GOT3 (cell line): ENCODE data around the gene RPS5.
"Not testable (repeated sequence)": the region's sequence is repeated elsewhere in the genome, so short reads cannot be mapped to it uniquely, and the experiment has no call there.

ENCODE experiments used
- DNase-seq: peaks from one replicate; lab custom pipeline; 2025; ENCODE audit warnings: mixed read lengths; lab: John Stamatoyannopoulos, UW

Gene RPS5

GRCh38 chr19:58356766-58357480 is 30.1 kb upstream of the RPS5 start:
- no peak for DNase-seq

DNA sequence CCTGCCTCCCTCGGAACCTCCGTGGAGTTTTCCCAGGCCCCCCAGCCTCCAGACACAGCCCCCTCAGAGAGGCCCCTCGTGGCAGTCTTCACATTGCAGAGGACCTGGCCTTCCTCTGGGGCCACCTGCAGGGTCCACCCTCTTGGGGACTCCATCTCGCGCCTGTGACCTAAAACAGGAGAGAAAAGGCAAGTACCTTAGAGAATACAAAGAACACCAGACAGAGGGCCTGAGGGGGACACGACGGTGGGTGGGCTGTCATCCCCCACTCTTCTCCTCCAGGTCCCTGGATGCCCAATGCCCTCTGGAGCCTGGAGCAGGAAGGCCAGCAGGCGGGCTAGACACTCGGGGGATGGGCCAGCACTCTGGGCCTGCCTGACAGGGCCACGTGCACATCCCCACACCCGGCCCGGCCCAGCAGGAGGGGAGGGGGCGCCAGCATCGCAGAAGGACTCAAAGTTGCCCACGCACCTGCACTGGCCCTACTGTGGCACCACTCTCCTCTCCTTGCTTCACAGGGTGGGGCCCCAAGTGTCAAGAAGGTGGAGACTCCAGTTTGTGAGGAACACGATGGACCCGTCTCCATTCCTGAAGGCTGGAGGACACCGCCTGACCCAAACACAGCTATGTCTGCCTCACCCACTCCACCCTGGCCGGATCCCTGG is 29.5 kb upstream of the RPS5 start:
- no peak for DNase-seq

DNA sequence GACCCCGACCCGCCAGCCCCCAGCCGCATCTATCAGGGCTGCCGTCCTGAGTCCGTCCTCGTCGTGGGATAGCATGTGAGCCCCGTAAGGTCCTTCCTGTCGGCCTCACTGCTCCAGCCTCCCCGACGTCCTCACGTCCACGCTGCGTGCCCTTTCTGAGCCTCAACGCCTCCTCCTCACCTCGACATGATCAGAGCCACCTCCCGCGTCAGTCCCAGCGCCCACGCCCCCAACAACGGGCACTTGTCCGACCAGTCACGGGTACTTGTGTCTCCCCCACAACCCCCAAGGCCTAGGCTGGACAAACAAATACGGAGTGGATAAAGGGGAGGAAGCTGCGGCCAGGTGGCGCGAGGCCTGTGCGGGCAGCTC is 25.2 kb upstream of the RPS5 start:
- DNase-seq, result no peak

DNA sequence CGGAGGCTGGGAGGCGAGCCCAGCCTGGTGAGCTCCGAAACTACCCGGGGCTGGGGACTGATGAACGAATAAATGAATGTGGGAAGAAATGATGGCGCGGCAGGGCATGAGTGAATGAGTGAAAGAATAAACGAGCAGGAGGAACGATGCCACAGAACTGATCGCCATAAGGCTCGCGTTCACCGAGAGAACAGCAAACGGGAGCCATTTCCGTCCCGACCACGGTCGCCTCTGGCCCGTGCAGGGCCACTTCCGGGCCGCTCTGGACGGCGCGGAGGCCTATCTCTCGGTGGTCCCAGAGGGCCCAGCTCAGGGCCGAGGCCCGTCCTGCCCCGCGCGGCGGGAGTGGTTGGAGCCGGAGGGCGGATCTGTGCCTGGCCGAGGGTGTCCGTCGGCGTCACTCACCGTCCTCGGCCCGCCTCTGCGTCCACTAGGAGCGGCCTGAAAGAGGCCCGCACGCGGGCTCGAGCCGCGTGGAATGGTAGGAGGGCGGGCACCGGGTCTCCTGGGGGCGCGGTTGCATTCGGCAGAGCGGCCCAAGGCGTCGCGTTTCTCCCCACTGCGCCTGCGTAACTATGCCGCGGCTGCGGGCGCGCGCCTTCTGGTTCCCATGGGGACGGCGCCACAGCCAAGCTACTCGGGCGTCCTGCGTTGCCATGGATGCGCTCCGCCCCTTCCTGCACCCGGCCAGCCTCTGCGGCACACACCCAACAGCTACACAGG is 24.6 kb upstream of the RPS5 start, which contains the start of gene ZNF497:
TSS of gene ZNF497 (minus strand) at position 480 of the 723 bp plus-strand sequence. CDS start 5,116 bp downstream, outside the sequence.
- peak; percentile 91 for DNase-seq

- no peak for DNase-seq
Measured at GRCh38 chr19:58364146-58364545, 22.9 kb upstream of the RPS5 start.

DNA sequence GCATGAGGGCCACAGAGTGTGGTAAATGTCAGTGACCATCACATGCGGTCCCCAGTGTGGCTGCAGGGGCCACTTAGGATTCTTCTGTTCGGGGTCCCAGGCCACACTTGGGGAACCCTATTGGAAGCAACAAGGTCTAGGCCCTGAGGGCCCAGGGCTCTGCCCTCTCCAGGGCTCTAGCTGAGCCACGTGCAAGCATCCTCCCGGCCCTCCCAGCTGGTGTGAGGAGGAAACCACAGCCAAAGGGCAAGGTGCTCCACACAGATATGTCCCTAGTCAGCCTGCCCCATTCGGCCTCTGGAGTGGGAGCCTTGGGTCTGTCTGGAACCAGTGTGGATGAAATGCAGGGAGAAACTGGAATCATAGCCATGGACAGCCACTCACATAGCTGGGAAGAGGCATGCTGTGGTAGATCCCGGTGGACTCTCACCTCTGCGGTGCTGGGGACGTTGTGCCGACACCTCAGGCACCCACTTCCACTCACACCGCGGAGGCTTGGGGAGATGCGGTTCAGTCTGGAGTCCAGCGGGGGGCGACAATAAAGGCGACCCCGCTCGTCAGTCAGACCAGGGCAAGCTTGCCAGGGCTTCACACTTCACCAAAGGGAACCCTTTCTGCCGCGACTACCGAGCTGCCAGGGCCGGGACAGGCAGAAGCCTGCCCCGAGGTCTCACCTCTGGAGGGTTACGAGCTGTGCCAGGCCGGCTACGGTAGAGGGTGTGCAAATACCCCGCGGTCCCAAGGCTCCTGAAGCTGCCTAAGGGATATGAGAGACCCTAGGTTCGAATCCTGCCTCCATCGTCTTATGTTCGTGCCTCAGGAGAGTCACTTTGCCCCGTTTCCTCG is 20.3 kb upstream of the RPS5 start:
- DNase-seq, result no peak

DNA sequence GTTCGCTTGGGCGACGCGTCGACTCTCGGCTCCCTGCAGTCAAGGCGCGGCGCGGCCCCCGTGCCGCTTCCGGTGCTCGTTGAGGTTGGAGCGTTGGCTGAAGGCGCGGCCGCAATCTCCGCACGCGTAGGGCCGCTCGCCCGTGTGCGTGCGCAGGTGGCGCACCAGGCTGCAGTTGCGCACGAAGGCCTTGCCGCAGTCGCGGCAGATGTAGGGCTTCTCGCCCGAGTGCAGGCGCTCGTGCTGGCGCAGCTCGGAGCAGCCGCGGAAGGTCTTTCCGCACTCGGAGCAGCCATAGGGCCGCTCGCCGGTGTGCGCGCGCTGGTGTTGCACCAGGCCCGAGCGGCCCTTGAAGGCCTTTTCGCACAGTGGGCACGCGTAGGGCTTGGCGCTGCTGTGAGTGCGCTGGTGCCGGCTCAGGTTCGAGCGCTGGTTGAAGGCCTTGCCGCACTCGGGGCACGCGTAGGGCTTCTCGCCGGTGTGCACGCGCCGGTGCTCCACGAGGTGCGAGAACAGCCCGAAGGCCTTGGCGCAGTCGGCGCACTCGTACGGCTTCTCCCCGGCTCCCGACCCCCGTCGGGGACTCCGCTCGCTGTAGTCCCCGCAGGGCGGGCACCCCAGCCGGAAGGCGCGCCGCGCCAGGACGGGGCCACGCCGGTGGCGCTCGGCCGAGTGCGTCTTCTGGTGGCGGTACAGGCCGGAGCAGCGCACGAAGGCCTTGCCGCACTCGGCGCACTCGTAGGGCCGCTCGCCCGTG is 19.2 kb upstream of the RPS5 start:
- DNase-seq, result no peak

GRCh38 chr19:58368561-58369360 is 18.3 kb upstream of the RPS5 start:
- no peak for DNase-seq

DNA sequence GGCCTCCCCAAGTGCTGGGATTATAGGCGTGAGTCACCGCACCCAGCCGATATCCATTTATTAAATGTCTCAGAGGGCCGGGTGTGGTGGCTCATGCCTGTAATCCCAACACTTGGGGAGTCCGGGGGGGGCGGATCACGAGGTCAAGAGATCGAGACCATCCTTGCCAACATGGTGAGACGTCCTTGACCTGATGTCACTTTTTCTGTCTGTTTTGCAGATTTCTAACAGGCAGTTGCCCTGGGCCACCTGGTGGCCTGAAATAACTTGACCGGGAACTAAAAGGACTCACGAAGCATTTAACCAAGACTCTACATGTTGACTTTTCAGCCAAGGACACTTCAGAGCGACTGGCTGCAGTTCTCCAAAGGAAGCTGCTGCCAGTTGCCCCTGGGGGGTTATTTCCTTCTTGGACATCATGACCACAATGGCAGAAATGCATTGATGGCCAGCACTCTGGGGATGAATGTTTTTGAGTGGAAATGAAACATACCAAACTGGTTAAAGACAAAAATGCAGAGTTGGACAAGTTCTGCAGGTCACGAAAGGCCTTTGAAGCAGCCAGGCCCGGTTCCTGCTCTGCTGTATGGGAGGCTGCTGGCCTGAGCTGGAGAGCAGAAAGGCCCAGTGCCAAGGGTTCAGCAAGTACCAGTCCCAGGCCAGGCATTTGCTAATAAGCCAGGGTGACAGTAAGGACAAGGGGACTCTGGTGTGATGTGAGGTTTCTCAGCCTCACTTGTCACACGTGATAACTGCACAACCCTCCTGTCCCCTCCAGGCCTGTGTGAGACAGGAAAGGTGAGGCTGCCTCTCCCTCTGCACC is 14.5 kb upstream of the RPS5 start:
- DNase-seq, result no peak

- DNase-seq, result no peak
Measured at GRCh38 chr19:58374200-58374599, 12.9 kb upstream of the RPS5 start.

GRCh38 chr19:58376724-58377123 is 10.3 kb upstream of the RPS5 start:
- DNase-seq, result not testable (repeated sequence)

GRCh38 chr19:58379246-58379645 is 7.8 kb upstream of the RPS5 start:
- DNase-seq, result no peak

DNA sequence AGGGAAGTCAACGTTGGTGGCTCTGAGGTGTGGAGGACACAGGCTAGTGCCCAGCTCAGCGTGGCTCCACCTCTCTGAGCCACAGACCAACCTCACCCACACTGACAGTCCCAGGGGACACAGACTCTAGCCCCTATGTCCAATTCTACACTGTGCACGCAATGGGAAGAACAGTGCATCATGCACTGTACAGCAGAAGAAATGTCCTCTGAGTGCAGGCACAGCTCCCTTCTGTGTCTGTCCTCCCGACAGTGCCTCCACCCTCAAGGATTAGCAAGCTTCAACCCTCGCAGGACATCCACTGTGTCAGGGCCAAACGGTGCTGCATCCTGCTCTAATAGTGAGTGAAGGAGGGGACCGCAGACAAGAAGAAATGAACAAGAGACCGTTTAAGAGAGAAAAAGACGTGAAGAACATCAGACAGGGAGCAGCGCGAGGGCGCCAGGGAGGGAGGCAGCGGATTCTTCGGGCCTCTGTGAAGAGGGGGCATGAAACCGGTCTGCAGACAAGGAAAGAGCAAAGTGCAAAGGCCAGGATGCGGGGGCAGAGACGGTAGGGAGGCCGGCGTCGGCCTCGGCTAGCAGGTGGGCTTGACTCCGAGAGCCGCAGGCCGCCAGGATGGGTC is 6.9 kb upstream of the RPS5 start:
- no peak for DNase-seq

- DNase-seq, result peak; percentile 96
Measured at GRCh38 chr19:58380662-58381459, 6.2 kb upstream of the RPS5 start, which contains the start of gene ZNF837. Gene ZNF837, minus strand, starts transcription at chr19:58381030. Its CDS starts 11,698 bp downstream, at chr19:58369332.

DNA sequence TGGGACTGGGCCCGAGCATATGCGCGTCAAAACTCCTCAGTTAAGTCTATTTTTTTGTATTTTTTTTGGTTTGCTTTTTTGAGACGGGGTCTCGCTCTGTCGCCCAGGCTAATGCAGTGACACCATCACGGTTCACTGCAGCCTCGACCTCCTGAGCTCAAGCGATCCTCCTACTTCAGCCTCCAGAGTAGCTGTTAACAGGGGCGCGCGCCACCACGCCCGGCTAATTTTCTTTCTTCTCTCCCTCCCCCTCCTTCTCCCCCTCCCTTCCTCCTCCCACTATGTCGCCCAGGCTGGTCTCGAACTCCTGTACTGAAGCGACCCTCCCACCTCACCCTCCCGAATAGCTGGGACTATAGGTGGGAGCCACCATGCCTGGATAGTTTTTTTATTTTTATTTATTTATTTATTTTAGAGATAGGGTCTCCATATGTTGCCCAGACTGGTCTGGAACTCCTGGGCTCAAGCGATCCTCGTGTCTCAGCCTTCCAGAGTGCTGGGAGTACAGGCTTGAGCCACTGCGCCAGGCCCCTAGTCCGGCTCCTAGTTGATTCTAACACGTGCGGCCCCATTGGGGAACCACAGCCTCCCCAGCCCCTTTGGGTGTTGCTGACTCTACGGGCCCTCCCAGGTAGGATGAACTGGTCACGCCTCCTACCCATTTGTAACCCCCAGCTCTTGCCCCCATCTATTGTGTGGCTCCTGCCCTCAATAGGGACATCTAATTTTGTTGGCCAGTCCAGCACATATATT is 5.4 kb upstream of the RPS5 start:
- DNase-seq, result no peak

- DNase-seq, result no peak
Measured at GRCh38 chr19:58382997-58383603, 4.0 kb upstream of the RPS5 start.

GRCh38 chr19:58385313-58385890 is 1.7 kb upstream of the RPS5 start:
- DNase-seq, result no peak
